Osteoblast (primary cell): Measurements from ENCODE around the gene KRTAP10-1. TPM values are rescaled to one million over a fixed set of nuclear protein-coding genes. Genes with fewer than 3 reads are reported as not detected.

Experiments
- DNase-seq: peaks from one replicate; pipeline ENCODE4 v3.0.0; 2011; ENCODE audit warnings: low spot score, mixed read lengths; ENCODE audit not compliant: insufficient read length; ENCODE audit errors: missing footprints
- H2AFZ ChIP-seq: 2 replicates; pipeline ENCODE4 v1.6.0; 2011; ENCODE audit warnings: mild to moderate bottlenecking, low read length
- H3K27ac ChIP-seq: 2 replicates; pipeline ENCODE4 v1.5.1; 2011; ENCODE audit warnings: mild to moderate bottlenecking, low read depth, low read length, moderate library complexity
- H3K27me3 ChIP-seq: 2 replicates; pipeline ENCODE4 v1.6.0; 2012; ENCODE audit warnings: mild to moderate bottlenecking, control low read depth, inconsistent platforms, low read length, moderate library complexity; ENCODE audit not compliant: insufficient read depth
- H3K36me3 ChIP-seq: 2 replicates; pipeline ENCODE4 v1.5.1; 2011; ENCODE audit warnings: mild to moderate bottlenecking, low read length, control low read depth, moderate library complexity; ENCODE audit not compliant: insufficient read depth
- H3K4me1 ChIP-seq: 2 replicates; pipeline ENCODE4 v1.5.1; 2011; ENCODE audit warnings: mild to moderate bottlenecking, low read length, control low read depth, moderate library complexity; ENCODE audit not compliant: insufficient read depth
- H3K4me2 ChIP-seq: 2 replicates; pipeline ENCODE4 v1.6.0; 2011; ENCODE audit warnings: mild to moderate bottlenecking, low read length; ENCODE audit not compliant: insufficient read depth
- H3K4me3 ChIP-seq: fragments of 200-600 bp; sonication (generic); 3 replicates; pipeline ENCODE4 v1.5.1; 2012; ENCODE audit warnings: mild to moderate bottlenecking, low read length, inconsistent platforms; ENCODE audit not compliant: insufficient read depth
- H3K79me2 ChIP-seq: 2 replicates; pipeline ENCODE4 v1.6.0; 2012; ENCODE audit warnings: mild to moderate bottlenecking, low read length, control low read depth, inconsistent platforms; ENCODE audit not compliant: insufficient read depth
- H3K9me3 ChIP-seq: 2 replicates; pipeline ENCODE4 v1.5.1; 2011; ENCODE audit warnings: low read depth, low read length, control low read depth
- H4K20me1 ChIP-seq: 2 replicates; pipeline ENCODE4 v1.6.0; 2012; ENCODE audit warnings: mild to moderate bottlenecking, low read length, control low read depth; ENCODE audit not compliant: insufficient read depth
- total RNA-seq: library from RNA; depleted of rRNA; stranded (reverse); fragments of >200 nt; gene quantifications from 2 replicates; pipeline ENCODE4 v1.2.3, GENCODE V29; 2012
- TF ChIP-seq, protein P1 (sequence below): IDR thresholded peaks from 2 replicates; pipeline ENCODE4 v1.5.1; 2011; ENCODE audit warnings: mild to moderate bottlenecking, low read depth, low read length, moderate library complexity; ENCODE audit errors: extremely low read depth

The KRTAP10-1 gene
- total RNA-seq, 1 donor, result not detected

DNA sequence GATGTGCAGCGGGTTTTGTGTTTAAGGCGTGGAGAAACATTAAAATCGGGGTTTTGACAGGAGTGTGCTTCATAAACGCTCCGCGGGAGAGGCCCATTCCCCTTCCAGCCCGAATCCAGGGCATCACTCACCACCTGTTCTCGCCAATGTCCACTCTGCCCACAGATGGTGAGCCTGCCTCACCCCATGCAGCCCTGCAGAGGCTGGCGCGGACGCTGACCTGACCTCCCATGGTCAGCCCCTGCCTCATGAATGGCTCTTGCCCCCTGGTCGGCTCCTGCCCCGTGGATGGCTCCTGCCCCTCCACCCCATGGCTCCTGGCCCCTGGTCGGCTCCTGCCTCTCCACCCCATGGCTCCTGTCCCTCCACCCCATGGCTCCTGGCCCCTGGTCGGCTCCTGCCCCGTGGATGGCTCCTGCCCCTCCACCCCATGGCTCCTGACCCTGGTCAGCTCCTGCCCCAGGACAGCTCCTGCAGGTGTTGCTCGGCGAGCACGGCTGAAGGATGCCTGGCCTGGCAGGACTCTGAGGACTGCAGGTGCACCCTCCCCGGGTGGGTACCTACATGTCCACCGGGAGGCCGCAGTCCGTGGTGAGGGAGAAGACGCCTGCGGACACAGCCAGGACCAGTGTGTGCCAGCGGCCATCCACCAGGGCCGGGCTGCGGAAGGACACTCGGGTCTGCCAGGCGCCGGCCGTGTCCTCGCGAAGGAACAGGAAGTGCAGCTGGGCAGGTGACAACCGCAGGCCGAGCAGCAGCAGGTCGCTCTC is 6.7 kb downstream of the KRTAP10-1 start:
- no peak overlapping the region for H3K27ac ChIP-seq
- no peak overlapping the region for H2AFZ ChIP-seq
- TF ChIP-seq, protein P1, sequence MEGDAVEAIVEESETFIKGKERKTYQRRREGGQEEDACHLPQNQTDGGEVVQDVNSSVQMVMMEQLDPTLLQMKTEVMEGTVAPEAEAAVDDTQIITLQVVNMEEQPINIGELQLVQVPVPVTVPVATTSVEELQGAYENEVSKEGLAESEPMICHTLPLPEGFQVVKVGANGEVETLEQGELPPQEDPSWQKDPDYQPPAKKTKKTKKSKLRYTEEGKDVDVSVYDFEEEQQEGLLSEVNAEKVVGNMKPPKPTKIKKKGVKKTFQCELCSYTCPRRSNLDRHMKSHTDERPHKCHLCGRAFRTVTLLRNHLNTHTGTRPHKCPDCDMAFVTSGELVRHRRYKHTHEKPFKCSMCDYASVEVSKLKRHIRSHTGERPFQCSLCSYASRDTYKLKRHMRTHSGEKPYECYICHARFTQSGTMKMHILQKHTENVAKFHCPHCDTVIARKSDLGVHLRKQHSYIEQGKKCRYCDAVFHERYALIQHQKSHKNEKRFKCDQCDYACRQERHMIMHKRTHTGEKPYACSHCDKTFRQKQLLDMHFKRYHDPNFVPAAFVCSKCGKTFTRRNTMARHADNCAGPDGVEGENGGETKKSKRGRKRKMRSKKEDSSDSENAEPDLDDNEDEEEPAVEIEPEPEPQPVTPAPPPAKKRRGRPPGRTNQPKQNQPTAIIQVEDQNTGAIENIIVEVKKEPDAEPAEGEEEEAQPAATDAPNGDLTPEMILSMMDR, result no peak
- H3K9me3 ChIP-seq, result no peaks in the 10 kb centered on the region
- peak; percentile 76 for DNase-seq
- no peak overlapping the region for H3K4me3 ChIP-seq
- H3K79me2 ChIP-seq, result no peaks in the 10 kb centered on the region
- H3K4me2 ChIP-seq, result no peak overlapping the region
- no peaks in the 10 kb centered on the region for H4K20me1 ChIP-seq
- H3K27me3 ChIP-seq, result no peaks in the 10 kb centered on the region
- H3K4me1 ChIP-seq, result no peaks in the 10 kb centered on the region
- no peaks in the 10 kb centered on the region for H3K36me3 ChIP-seq

- Histone ChIP-seq H3K79me2 (no peaks in the 10 kb centered on the region), H3K27ac (no peak overlapping the region), H3K4me1 (no peaks in the 10 kb centered on the region), H3K4me3 (no peak overlapping the region), H3K9me3 (no peaks in the 10 kb centered on the region), H3K36me3 (no peaks in the 10 kb centered on the region), H3K4me2 (no peak overlapping the region), H4K20me1 (no peaks in the 10 kb centered on the region), H2AFZ (no peak overlapping the region), H3K27me3 (no peaks in the 10 kb centered on the region)
- DNase-seq, result peak; percentile 32
- TF ChIP-seq, protein P1, result no peak
Measured at GRCh38 chr21:44532712-44533111, 7.3 kb downstream of the KRTAP10-1 start.

DNA sequence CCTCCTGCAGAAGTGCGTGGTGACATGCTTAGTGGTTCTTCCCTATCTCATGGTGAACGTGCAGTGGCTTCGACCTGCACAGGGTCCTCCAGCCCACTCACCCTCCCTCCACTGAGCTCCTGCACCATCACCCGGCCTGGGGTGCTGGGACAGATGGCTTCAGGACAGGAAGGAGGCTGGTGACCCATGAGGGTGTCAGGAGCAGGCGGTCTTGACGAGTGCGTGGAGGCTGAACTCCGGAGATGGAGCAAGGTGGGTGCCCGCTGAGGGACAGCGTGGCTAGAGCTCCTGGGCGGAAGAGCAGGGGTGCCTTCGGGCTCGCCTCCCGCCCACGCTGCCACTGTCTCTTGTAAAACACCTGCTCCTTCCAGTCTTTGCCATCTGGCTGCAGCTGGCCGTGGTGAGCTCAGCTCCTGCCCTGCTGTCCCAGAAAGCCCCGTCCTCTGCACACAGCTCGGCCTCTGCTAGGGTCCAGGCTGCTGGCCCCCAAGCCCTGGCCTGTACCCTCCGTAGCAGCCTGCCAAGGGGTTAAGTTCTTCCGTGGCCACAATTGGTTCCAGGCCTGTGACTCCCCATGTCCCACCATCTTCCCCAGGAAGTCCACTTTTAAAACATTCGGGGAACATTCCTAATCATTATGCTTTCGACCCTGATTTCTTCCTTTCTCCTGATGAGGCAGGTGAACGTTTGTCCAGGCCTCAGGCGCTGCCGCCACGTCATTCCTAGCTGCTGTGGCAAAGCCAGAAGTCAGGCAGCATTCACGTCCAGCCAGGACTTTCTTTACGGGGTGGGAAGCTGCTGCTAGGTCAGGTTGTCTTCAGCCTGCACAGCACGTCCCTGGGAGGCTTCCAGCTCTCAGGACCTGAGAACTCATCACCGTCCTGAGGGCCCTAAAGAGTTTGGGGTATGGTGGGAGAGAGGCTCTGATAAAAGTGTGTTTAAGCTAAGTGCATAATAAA is 8.1 kb downstream of the KRTAP10-1 start:
- peak; percentile 41 for DNase-seq
- TF ChIP-seq, protein P1, result no peak
- no peaks in the 10 kb centered on the region for H3K4me1 ChIP-seq
- no peak overlapping the region for H3K27ac ChIP-seq
- H3K79me2 ChIP-seq, result no peaks in the 10 kb centered on the region
- no peak overlapping the region for H2AFZ ChIP-seq
- no peaks in the 10 kb centered on the region for H3K36me3 ChIP-seq
- no peaks in the 10 kb centered on the region for H3K27me3 ChIP-seq
- H4K20me1 ChIP-seq, result no peaks in the 10 kb centered on the region
- no peak overlapping the region for H3K4me2 ChIP-seq
- no peak overlapping the region for H3K4me3 ChIP-seq
- H3K9me3 ChIP-seq, result no peaks in the 10 kb centered on the region
